ENCODE data around the gene KLHDC7A. TPM values are rescaled to one million over a fixed set of nuclear protein-coding genes. Genes with fewer than 3 reads are reported as not detected.

The KLHDC7A gene
- total and polyA plus RNA-seq, 2 of the 4 experiments (the other 2 are of a cell fraction), result not detected

GRCh38 chr1:18475234-18475905, 5.4 kb upstream of the KLHDC7A start:
- ATAC-seq (ENCODE audit: low read depth), result no peak
- no peaks in the 10 kb centered on the region for H3K36me3 ChIP-seq (ENCODE audit: control insufficient read depth, insufficient read depth, low read length)
- H3K56ac ChIP-seq (ENCODE audit: extremely low read depth, insufficient read depth, low read length), result no peak overlapping the region
- CTCF ChIA-PET, result no interaction called here
- intact Hi-C loops (cut with micrococcal nuclease) (no loop called here), dilution Hi-C loops (cut with HindIII; ENCODE audit: low sequenced_read_pairs, unreplicated experiment) (no loop called here), in situ Hi-C loops (cut with MboI; ENCODE audit: low sequenced_read_pairs) (no loop called here)
- H3K4me2 ChIP-seq (ENCODE audit: low read depth, low read length), result no peak overlapping the region
- no peak for TF ChIP-seq POLR2A (IDR thresholded peaks at IDR 0.05; ENCODE audit: low read depth, low read length)
- TF ChIP-seq USF2 (IDR thresholded peaks at IDR 0.05; ENCODE audit: low read depth, low read length), result no peak
- TF ChIP-seq SMC3 (IDR thresholded peaks at IDR 0.05; ENCODE audit: low read depth, low read length), result no peak
- TF ChIP-seq RFX5 (IDR thresholded peaks at IDR 0.05; ENCODE audit: low read depth, low read length), result no peak
- no peak for TF ChIP-seq BHLHE40 (IDR thresholded peaks at IDR 0.05; ENCODE audit: low read depth, low read length)
- TF ChIP-seq MAFK (IDR thresholded peaks at IDR 0.05; ENCODE audit: low read depth, low read length), result no peak
- no peak for TF ChIP-seq RAD21 (IDR thresholded peaks at IDR 0.05; ENCODE audit: low read length)
- no peak for TF ChIP-seq NFE2L2 (IDR thresholded peaks at IDR 0.05; ENCODE audit: low read depth, low read length)
- no peak for TF ChIP-seq CEBPB (IDR thresholded peaks at IDR 0.05; ENCODE audit: low read depth, low read length)
- TF ChIP-seq CHD1 (IDR thresholded peaks at IDR 0.05; ENCODE audit: low read depth, low read length), result no peak
- no peak for TF ChIP-seq RCOR1 (IDR thresholded peaks at IDR 0.05; ENCODE audit: insufficient replicate concordance, low read length)
- TF ChIP-seq MAZ (IDR thresholded peaks at IDR 0.05; ENCODE audit: borderline replicate concordance, low read depth, low read length), result no peak
- no peak for TF ChIP-seq CTCF (conservative IDR thresholded peaks at IDR 0.05; ENCODE audit: low read depth, low read length)
- no peak for TF ChIP-seq FOS (IDR thresholded peaks at IDR 0.05; ENCODE audit: low read depth, low read length)
- TF ChIP-seq ELK1 (IDR thresholded peaks at IDR 0.05; ENCODE audit: borderline replicate concordance, low read depth, low read length), result no peak
- no peak for TF ChIP-seq MXI1 (IDR thresholded peaks at IDR 0.05; ENCODE audit: borderline replicate concordance, low read depth, low read length)
- H3K4ac ChIP-seq (ENCODE audit: low read depth, low read length), result no peak overlapping the region
- POLR2A ChIA-PET (ENCODE audit: unreplicated experiment), result no interaction called here
- no peaks in the 10 kb centered on the region for H3K4me1 ChIP-seq (ENCODE audit: control insufficient read depth, insufficient read depth, low read length)
- no peak overlapping the region for H4K91ac ChIP-seq (ENCODE audit: insufficient read depth, low read depth, low read length)
- BruUV-seq (replicated peaks), result no TSS peak
- H2BK20ac ChIP-seq (ENCODE audit: low read depth, low read length), result no peak overlapping the region
- no peaks in the 10 kb centered on the region for H4K20me1 ChIP-seq (ENCODE audit: insufficient read depth, low read length)
- H3K14ac ChIP-seq (replicated peaks; ENCODE audit: low read depth, low read length), result no peak overlapping the region
- no peak overlapping the region for H2AK5ac ChIP-seq (ENCODE audit: low read depth, low read length)
- H2BK15ac ChIP-seq (ENCODE audit: low read depth, low read length), result no peak overlapping the region
- no peak overlapping the region for H3K23ac ChIP-seq (ENCODE audit: low read depth, low read length)
- no peak overlapping the region for H4K8ac ChIP-seq (ENCODE audit: low read depth in 2 of 2, low read length in 2 of 2)
- no peaks in the 10 kb centered on the region for H3K79me1 ChIP-seq (ENCODE audit: low read depth in 1 of 2, low read length in 2 of 2)
- no peak overlapping the region for H2AK9ac ChIP-seq (replicated peaks; ENCODE audit: low read depth, low read length, poor library complexity)
- no peak overlapping the region for H3K18ac ChIP-seq (ENCODE audit: low read depth, low read length)
- no peak overlapping the region for H4K5ac ChIP-seq (ENCODE audit: low read depth, low read length)
- H2BK5ac ChIP-seq (ENCODE audit: low read depth, low read length, poor library complexity, severe bottlenecking), result no peak overlapping the region
- no CpG with 5 or more reads among the region's 10 CpGs for WGBS, 2 experiments (ENCODE audit: extremely low coverage in 2 of 2, insufficient read length in 1 of 2)
- no peaks in the 10 kb centered on the region for H3K27me3 ChIP-seq (ENCODE audit: control insufficient read depth, insufficient read depth, low read length)
- no peaks in the 10 kb centered on the region for H3K9me1 ChIP-seq (ENCODE audit: insufficient read depth, low read length)
- H3K9ac ChIP-seq (ENCODE audit: low read depth, low read length), result no peak overlapping the region
- no peak for DNase-seq
- H3K9me3 ChIP-seq (ENCODE audit: control insufficient read depth, insufficient read depth, low read length), result peaks cover 18% of the 10 kb centered on the region; the same call in 1 of the 2 replicates
- H2AFZ ChIP-seq (replicated peaks; ENCODE audit: low read length, poor library complexity), result no peak overlapping the region
- no peak overlapping the region for H2BK120ac ChIP-seq (ENCODE audit: low read depth, low read length)
- H3K27ac ChIP-seq (ENCODE audit: insufficient read depth, low read length), result no peak overlapping the region
- H3K4me3 ChIP-seq (ENCODE audit: insufficient read depth, low read depth, low read length), result no peak overlapping the region

Data from IMR-90 (cell line).